ENCODE measurements around the gene VKORC1L1.

Gene VKORC1L1

DNA sequence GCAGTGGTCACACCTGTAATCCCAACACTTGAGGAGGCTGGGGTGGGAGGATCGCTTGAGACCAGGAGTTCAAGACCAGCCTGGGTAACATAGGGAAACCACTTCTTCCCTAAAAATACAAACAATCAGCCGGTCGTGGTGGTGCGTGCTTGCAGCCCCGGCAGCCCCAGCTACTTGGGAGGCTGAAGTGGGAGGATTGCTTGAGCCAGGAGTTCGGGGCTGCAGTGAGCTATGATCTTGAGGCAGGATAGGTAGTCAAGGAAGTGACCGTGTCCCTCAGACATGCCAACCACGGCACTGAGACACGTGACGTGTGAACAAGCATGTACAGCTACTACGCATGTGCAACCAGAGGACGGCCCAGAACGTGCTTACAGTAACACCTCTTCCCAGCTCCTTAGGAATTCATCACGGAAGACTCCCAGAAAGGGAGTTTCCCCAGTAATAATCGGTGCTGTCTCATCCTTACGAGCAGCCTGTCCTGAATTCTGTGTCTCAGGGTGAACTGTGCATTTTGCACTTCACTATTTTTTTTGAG, 103.9 kb downstream of the VKORC1L1 start:
- no peaks in the 10 kb centered on the region for H3K9me3 ChIP-seq (replicated peaks in 1 of 2; ENCODE audit: control insufficient read depth in 2 of 2, insufficient read depth in 1 of 2, low read depth in 1 of 2, low read length in 2 of 2)
- H3K4me1 ChIP-seq (ENCODE audit: control insufficient read depth in 2 of 2, insufficient read depth in 1 of 2, low read depth in 1 of 2, low read length in 2 of 2), result peaks cover 7 to 8% of the 10 kb centered on the region in 2 donors
- no peak overlapping the region for H2AK5ac ChIP-seq (ENCODE audit: low read depth, low read length)
- H3K9ac ChIP-seq (ENCODE audit: low read depth, low read length, poor library complexity), result no peak overlapping the region
- no peak overlapping the region for H2BK15ac ChIP-seq (ENCODE audit: low read length)
- no peak overlapping the region for H2AFZ ChIP-seq (ENCODE audit: low read length)
- no peak overlapping the region for H3K23ac ChIP-seq (ENCODE audit: low read depth, low read length, poor library complexity)
- H3K4me2 ChIP-seq (ENCODE audit: insufficient read depth, low read length, poor library complexity, severe bottlenecking), result no peak overlapping the region
- no peak overlapping the region for H3K27ac ChIP-seq (replicated peaks; ENCODE audit: low read length)
- H3K27me3 ChIP-seq (ENCODE audit: control insufficient read depth in 3 of 3, insufficient read depth in 3 of 3, low read depth in 1 of 3, low read length in 3 of 3), result no peaks in the 10 kb centered on the region
- H2BK12ac ChIP-seq (ENCODE audit: low read length), result no peak overlapping the region
- no peak overlapping the region for H4K8ac ChIP-seq (ENCODE audit: low read depth, low read length)
- no CpG with 5 or more reads among the region's 16 CpGs for WGBS, 2 donors (ENCODE audit: extremely low coverage in 2 of 2, insufficient read length in 2 of 2, insufficient replicate concordance in 1 of 2)
- no peak overlapping the region for H3K14ac ChIP-seq (ENCODE audit: low read length)
- H2BK5ac ChIP-seq (ENCODE audit: low read length), result no peak overlapping the region
- H3K4me3 ChIP-seq (ENCODE audit: low read length in 2 of 2), result no peak overlapping the region
- H3K4ac ChIP-seq (ENCODE audit: low read length), result no peak overlapping the region
- no peak overlapping the region for H3K18ac ChIP-seq (ENCODE audit: low read length)
- peaks cover 15% of the 10 kb centered on the region for H3K79me1 ChIP-seq (ENCODE audit: low read depth, low read length)
- H2BK120ac ChIP-seq (ENCODE audit: low read depth, low read length), result no peak overlapping the region
- no peak for DNase-seq (ENCODE audit: low spot score)
- H4K91ac ChIP-seq (ENCODE audit: low read depth, low read length, poor library complexity), result no peak overlapping the region
- peaks cover 49 to 77% of the 10 kb centered on the region in 2 donors for H3K36me3 ChIP-seq (replicated peaks in 1 of 2; ENCODE audit: control insufficient read depth in 2 of 2, insufficient read depth in 2 of 2, low read length in 2 of 2)

DNA sequence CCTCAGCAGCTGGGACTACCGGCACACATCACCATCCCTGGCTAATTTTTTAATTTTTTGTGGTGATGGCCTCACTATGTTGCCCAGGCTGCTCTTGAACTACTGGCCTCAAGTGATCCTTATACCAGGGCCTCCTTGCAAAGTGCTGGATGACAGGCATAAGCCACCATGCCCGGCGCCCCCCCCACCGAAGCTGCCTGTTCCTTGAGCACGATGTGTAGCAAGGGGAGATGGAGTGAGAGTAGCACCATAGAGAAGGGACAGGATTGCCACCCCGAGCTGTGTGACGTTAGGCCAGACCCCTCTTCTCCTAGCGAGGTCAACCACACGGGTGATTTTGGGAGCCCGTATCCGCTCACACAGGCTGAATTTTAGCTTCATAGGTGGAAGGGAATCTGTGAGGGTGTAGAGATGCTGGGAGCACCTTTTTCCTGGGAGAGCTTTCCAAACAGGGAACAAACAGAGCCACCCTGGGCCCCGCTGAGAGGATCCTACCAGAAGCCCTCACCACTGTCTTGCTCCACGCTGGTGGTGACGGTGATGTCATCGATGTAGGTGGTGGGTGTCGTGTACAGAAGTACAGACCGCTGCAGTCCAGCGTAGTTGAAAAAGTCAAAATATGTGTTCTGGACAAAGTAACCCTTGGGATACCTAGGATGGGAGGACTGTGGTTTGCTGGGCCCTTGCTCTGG, 106.2 kb downstream of the VKORC1L1 start:
- no peak overlapping the region for H2BK15ac ChIP-seq (ENCODE audit: low read length)
- no peak overlapping the region for H3K4me2 ChIP-seq (ENCODE audit: insufficient read depth, low read length, poor library complexity, severe bottlenecking)
- peaks cover 35 to 55% of the 10 kb centered on the region in 2 donors for H3K36me3 ChIP-seq (replicated peaks in 1 of 2; ENCODE audit: control insufficient read depth in 2 of 2, insufficient read depth in 2 of 2, low read length in 2 of 2)
- no peaks in the 10 kb centered on the region for H3K9me3 ChIP-seq (replicated peaks in 1 of 2; ENCODE audit: control insufficient read depth in 2 of 2, insufficient read depth in 1 of 2, low read depth in 1 of 2, low read length in 2 of 2)
- no peak overlapping the region for H2AK5ac ChIP-seq (ENCODE audit: low read depth, low read length)
- H4K91ac ChIP-seq (ENCODE audit: low read depth, low read length, poor library complexity), result no peak overlapping the region
- H3K4ac ChIP-seq (ENCODE audit: low read length), result no peak overlapping the region
- no CpG with 5 or more reads among the region's 18 CpGs for WGBS, 2 donors (ENCODE audit: extremely low coverage in 2 of 2, insufficient read length in 2 of 2, insufficient replicate concordance in 1 of 2)
- H3K27ac ChIP-seq (replicated peaks; ENCODE audit: low read length), result no peak overlapping the region
- no peak overlapping the region for H3K14ac ChIP-seq (ENCODE audit: low read length)
- H2BK120ac ChIP-seq (ENCODE audit: low read depth, low read length), result no peak overlapping the region
- H3K27me3 ChIP-seq (ENCODE audit: control insufficient read depth in 3 of 3, insufficient read depth in 3 of 3, low read depth in 1 of 3, low read length in 3 of 3), result no peaks in the 10 kb centered on the region
- H3K79me1 ChIP-seq (ENCODE audit: low read depth, low read length), result peaks cover 15% of the 10 kb centered on the region
- peaks cover 8% of the 10 kb centered on the region in 2 donors for H3K4me1 ChIP-seq (ENCODE audit: control insufficient read depth in 2 of 2, insufficient read depth in 1 of 2, low read depth in 1 of 2, low read length in 2 of 2)
- H2BK12ac ChIP-seq (ENCODE audit: low read length), result no peak overlapping the region
- H2BK5ac ChIP-seq (ENCODE audit: low read length), result no peak overlapping the region
- H3K4me3 ChIP-seq (ENCODE audit: low read length in 2 of 2), result peak overlapping the region in 1 of 2 donors; percentile 53
- no peak overlapping the region for H2AFZ ChIP-seq (ENCODE audit: low read length)
- H3K23ac ChIP-seq (ENCODE audit: low read depth, low read length, poor library complexity), result peak overlapping the region; percentile 60
- H3K9ac ChIP-seq (ENCODE audit: low read depth, low read length, poor library complexity), result no peak overlapping the region
- H3K18ac ChIP-seq (ENCODE audit: low read length), result no peak overlapping the region
- H4K8ac ChIP-seq (ENCODE audit: low read depth, low read length), result no peak overlapping the region
- DNase-seq (ENCODE audit: low spot score), result no peak

DNA sequence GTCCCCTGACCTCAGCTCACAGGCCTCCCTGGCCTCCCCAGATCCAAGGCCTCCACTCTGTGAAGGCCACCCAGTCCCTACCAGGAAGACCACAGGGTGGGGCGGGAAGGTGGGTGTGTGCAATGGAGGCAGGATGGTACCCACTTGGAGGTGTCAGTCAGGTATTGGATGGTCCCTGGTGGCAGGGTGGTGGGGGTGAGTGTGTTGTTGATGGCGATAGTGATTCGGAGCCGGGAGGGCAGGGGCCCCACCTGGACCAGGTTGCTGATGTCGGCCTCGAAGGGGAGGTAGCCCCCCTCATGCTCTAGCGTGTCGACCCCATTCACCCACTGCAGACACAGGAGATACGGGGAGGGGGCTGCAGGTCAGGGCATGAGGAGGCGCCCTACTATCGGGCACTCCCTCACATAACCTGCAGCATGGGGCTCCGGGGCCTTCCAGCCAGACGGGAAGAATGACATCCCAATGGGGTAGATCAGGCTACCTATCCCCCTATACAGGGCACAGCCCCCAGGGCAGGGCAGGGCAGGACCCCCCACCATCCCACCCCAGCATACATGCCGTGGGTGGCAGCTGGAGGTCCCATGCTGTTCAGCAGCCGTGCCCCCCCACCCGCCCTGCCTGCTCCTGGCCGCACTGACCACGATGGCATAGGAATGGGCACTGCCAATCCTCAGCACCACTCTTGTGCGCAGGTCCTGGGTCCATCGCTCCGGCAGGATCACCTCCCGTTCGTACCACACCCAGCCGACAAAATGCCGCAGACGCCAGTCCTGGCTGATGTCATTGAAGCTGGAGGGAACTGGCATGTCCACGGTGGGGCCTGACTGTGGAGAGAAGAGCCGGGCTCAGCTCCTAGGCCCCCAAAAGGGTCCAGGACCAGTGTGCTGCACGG, 107.0 kb downstream of the VKORC1L1 start:
- WGBS, 2 donors (ENCODE audit: extremely low coverage in 2 of 2, insufficient read length in 2 of 2, insufficient replicate concordance in 1 of 2), result no CpG with 5 or more reads among the region's 29 CpGs

More for the DNA sequence above, 107.0 kb downstream of the VKORC1L1 start:
- Histone ChIP-seq H2BK120ac (ENCODE audit: low read depth, low read length) (no peak overlapping the region), H3K4ac (ENCODE audit: low read length) (no peak overlapping the region), H3K9me3 (replicated peaks in 1 of 2; ENCODE audit: control insufficient read depth in 2 of 2, insufficient read depth in 1 of 2, low read depth in 1 of 2, low read length in 2 of 2) (no peaks in the 10 kb centered on the region), H2BK15ac (ENCODE audit: low read length) (no peak overlapping the region), H2AK5ac (ENCODE audit: low read depth, low read length) (no peak overlapping the region), H3K18ac (ENCODE audit: low read length) (no peak overlapping the region), H3K23ac (ENCODE audit: low read depth, low read length, poor library complexity) (peak overlapping the region; percentile 60), H3K27ac (replicated peaks; ENCODE audit: low read length) (no peak overlapping the region), H2AFZ (ENCODE audit: low read length) (no peak overlapping the region), H3K4me1 (ENCODE audit: control insufficient read depth in 2 of 2, insufficient read depth in 1 of 2, low read depth in 1 of 2, low read length in 2 of 2) (peaks cover 8% of the 10 kb centered on the region in 2 donors), H3K4me3 (ENCODE audit: low read length in 2 of 2) (peak overlapping the region; percentile 53 to 71), H4K91ac (ENCODE audit: low read depth, low read length, poor library complexity) (no peak overlapping the region), H4K8ac (ENCODE audit: low read depth, low read length) (no peak overlapping the region), H3K79me1 (ENCODE audit: low read depth, low read length) (peaks cover 14% of the 10 kb centered on the region), H3K27me3 (ENCODE audit: control insufficient read depth in 3 of 3, insufficient read depth in 3 of 3, low read depth in 1 of 3, low read length in 3 of 3) (no peaks in the 10 kb centered on the region), H3K36me3 (replicated peaks in 1 of 2; ENCODE audit: control insufficient read depth in 2 of 2, insufficient read depth in 2 of 2, low read length in 2 of 2) (peaks cover 27 to 47% of the 10 kb centered on the region in 2 donors), H2BK12ac (ENCODE audit: low read length) (no peak overlapping the region), H2BK5ac (ENCODE audit: low read length) (no peak overlapping the region), H3K4me2 (ENCODE audit: insufficient read depth, low read length, poor library complexity, severe bottlenecking) (no peak overlapping the region), H3K14ac (ENCODE audit: low read length) (no peak overlapping the region), H3K9ac (ENCODE audit: low read depth, low read length, poor library complexity) (no peak overlapping the region)
- no peak for DNase-seq (ENCODE audit: low spot score)

Measured in neuronal stem cell (in vitro differentiated cells).